ENCODE measurements around the gene STARD3NL. TPM values are rescaled to one million over a fixed set of nuclear protein-coding genes. Genes with fewer than 3 reads are reported as not detected.
"Not testable (repeated sequence)": the region's sequence is repeated elsewhere in the genome, so short reads cannot be mapped to it uniquely, and the experiment has no call there.

The STARD3NL gene
- polyA plus RNA-seq, 1 experiment, result 25.8 TPM

DNA sequence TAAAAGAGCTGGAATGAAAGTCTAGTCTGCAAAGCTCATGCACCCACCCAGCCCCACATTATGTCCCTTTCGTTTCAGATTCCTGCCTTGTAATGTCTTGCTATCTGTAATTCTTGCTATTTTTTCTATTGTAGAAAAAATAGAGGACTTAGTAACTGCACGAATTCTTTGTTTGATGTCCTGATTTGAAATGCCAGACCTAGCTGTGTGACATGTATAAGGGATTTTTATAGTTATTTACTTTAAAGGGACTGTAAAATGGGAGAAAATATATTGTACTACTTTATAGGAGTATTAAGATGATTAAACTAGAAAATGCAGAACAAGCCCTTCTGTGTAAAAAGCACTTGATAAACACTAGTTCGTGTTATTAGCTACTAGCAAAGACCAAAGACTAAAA is 63.0 kb downstream of the STARD3NL start:
- ChIA-PET CTCF (no interaction called here), POLR2A (no interaction called here)
- H3K4me3 ChIP-seq (ENCODE audit: low read depth, low read length), result no peak overlapping the region

DNA sequence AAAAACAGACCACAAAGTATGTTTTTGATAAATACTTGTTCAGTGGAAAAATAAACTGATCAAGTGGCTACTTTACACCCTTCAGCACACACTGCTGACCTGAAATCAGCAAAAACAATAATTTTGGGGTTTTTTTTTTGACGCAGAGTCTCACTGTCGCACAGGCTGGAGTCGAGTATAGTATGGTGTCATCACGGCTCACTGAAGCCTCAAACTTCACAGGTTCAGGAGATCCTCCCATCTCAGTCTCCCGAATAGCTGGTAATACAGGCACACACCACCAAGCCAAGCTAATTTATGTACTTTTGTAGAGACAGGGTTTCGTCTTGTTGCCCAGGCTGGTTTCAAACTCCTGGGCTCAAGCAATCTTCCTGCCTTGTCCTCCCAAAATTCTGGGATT is 64.8 kb downstream of the STARD3NL start:
- no peaks in the 10 kb centered on the region for H3K27me3 ChIP-seq (ENCODE audit: control insufficient read depth, insufficient read depth, low read length)
- TF ChIP-seq, protein P1, sequence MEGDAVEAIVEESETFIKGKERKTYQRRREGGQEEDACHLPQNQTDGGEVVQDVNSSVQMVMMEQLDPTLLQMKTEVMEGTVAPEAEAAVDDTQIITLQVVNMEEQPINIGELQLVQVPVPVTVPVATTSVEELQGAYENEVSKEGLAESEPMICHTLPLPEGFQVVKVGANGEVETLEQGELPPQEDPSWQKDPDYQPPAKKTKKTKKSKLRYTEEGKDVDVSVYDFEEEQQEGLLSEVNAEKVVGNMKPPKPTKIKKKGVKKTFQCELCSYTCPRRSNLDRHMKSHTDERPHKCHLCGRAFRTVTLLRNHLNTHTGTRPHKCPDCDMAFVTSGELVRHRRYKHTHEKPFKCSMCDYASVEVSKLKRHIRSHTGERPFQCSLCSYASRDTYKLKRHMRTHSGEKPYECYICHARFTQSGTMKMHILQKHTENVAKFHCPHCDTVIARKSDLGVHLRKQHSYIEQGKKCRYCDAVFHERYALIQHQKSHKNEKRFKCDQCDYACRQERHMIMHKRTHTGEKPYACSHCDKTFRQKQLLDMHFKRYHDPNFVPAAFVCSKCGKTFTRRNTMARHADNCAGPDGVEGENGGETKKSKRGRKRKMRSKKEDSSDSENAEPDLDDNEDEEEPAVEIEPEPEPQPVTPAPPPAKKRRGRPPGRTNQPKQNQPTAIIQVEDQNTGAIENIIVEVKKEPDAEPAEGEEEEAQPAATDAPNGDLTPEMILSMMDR (IDR thresholded peaks at IDR 0.05; ENCODE audit: insufficient read depth, low read depth, low read length), result no peak
- ChIA-PET CTCF (no interaction called here), POLR2A (no interaction called here)
- DNase-seq (ENCODE audit: low read depth), result no peak
- no peaks in the 10 kb centered on the region for H3K36me3 ChIP-seq (ENCODE audit: control insufficient read depth, insufficient read depth, low read length)
- H3K4me3 ChIP-seq (ENCODE audit: low read depth, low read length), result no peak overlapping the region

More for the DNA sequence above, 63.0 kb downstream of the STARD3NL start:
- Histone ChIP-seq H3K27me3 (ENCODE audit: control insufficient read depth, insufficient read depth, low read length) (no peaks in the 10 kb centered on the region), H3K36me3 (ENCODE audit: control insufficient read depth, insufficient read depth, low read length) (no peaks in the 10 kb centered on the region)
- TF ChIP-seq, protein P1 (IDR thresholded peaks at IDR 0.05; ENCODE audit: insufficient read depth, low read depth, low read length), result no peak
- no peak for DNase-seq (ENCODE audit: low read depth)

DNA sequence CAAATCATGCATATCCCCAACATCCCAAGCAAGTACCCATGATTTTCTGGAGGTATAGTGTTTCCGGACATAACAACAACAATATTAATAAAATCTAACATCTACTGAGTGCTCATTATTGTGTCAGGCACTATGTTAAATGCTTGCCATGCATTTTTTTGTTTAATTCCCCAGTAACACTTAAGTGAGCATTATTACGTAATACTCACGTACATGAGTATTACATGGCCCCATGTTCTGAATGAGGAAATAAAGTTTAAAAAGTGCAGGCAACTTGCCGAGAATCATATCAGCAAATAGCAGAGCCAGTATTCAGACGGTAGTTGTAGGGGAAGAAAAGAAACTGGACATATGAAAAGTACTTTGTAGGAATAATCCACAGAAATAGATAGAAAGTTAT is 65.3 kb downstream of the STARD3NL start:
- H3K36me3 ChIP-seq (ENCODE audit: control insufficient read depth, insufficient read depth, low read length); H3K27me3 ChIP-seq (ENCODE audit: control insufficient read depth, insufficient read depth, low read length); CTCF ChIA-PET; POLR2A ChIA-PET; H3K4me3 ChIP-seq (ENCODE audit: low read depth, low read length); DNase-seq (ENCODE audit: low read depth): not testable (repeated sequence)

DNA sequence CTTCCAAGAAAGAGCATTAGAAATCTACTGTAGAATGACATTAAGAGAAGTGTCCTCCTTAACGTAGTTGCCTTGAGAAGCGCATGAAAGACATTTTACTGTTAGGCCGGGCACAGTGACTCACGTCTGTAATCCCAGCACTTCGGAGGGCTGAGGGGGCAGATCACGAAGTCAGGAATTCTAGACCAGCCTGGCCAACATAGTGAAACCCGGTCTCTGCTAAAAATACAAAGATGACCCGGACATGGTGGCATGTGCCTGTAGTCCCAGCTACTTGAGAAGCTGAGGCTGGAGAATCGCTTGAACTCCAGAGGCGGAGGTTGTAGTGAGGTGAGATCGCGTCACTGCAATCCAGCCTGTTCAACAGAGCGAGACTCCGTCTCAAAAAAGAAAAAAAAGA is 66.5 kb downstream of the STARD3NL start:
- H3K36me3 ChIP-seq (ENCODE audit: control insufficient read depth, insufficient read depth, low read length), result no peaks in the 10 kb centered on the region
- DNase-seq (ENCODE audit: low read depth), result no peak
- CTCF ChIA-PET, result interaction anchor here (0.7 kb wide), 1 partner anchor 57 kb away, joined by 3 read pairs; no protein-coding TSS in a partner anchor

DNA sequence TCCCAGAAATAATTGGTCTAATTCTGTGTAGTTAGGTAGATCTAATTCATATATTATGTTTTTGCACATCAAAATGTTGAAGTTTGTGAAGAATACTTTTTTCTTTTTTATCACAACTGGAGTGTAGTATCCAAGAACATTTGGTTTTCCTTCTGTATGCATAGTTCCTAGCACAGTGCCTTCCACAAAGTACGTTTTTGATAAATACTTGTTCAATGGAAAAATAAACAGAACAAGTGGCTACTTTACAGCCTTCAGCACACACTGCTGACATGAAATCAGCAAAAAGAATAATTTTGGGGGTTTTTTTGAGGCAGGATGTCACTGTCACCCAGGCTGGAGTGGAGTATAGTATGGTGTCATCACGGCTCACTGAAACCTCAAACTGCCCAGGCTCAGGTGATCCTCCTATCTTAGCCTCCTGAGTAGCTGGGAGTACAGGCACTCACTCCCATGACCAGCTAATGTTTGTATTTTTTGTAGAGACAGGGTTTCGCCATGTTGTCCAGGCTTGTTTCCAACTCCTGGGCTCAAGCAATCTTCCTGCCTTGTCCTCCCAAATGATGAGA is 67.4 kb downstream of the STARD3NL start:
- H3K27me3 ChIP-seq (ENCODE audit: control insufficient read depth, insufficient read depth, low read length), result no peaks in the 10 kb centered on the region
- CTCF ChIA-PET, result no interaction called here
- no peaks in the 10 kb centered on the region for H3K36me3 ChIP-seq (ENCODE audit: control insufficient read depth, insufficient read depth, low read length)
- no peak for DNase-seq (ENCODE audit: low read depth)
- TF ChIP-seq, protein P1 (IDR thresholded peaks at IDR 0.05; ENCODE audit: insufficient read depth, low read depth, low read length), result no peak
- POLR2A ChIA-PET, result no interaction called here
- no peak overlapping the region for H3K4me3 ChIP-seq (ENCODE audit: low read depth, low read length)

More for the DNA sequence above, 66.5 kb downstream of the STARD3NL start:
- Histone ChIP-seq H3K4me3 (ENCODE audit: low read depth, low read length) (no peak overlapping the region), H3K27me3 (ENCODE audit: control insufficient read depth, insufficient read depth, low read length) (no peaks in the 10 kb centered on the region)
- TF ChIP-seq, protein P1 (IDR thresholded peaks at IDR 0.05; ENCODE audit: insufficient read depth, low read depth, low read length), result no peak
- POLR2A ChIA-PET, result no interaction called here

DNA sequence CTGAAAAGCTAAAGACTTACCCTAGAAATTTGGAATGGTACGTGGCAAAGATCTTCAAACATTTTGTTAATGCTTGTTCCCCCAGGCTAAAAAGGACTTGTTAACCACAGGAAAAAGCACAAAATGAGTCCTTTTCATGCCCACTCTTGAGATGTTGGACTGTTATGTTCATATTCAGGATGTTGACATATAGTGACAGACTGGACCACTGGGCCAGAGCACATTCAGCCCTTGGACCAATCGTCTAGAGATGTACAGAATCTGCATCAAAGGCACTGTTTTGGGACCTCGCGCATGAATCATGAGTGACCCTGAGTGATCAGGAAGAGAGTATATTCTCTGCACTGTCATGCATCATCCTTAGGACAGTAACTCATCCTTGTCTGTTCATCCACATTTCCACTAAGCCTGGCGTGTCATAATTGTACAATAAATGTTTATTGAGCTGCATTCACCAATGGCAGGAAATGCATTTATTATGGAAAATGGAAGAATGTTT is 70.1 kb downstream of the STARD3NL start:
- no peaks in the 10 kb centered on the region for H3K36me3 ChIP-seq (ENCODE audit: control insufficient read depth, insufficient read depth, low read length)
- ChIA-PET POLR2A (no interaction called here), CTCF (no interaction called here)
- TF ChIP-seq, protein P1 (IDR thresholded peaks at IDR 0.05; ENCODE audit: insufficient read depth, low read depth, low read length), result no peak
- no peaks in the 10 kb centered on the region for H3K27me3 ChIP-seq (ENCODE audit: control insufficient read depth, insufficient read depth, low read length)
- DNase-seq (ENCODE audit: low read depth), result no peak
- no peak overlapping the region for H3K4me3 ChIP-seq (ENCODE audit: low read depth, low read length)

DNA sequence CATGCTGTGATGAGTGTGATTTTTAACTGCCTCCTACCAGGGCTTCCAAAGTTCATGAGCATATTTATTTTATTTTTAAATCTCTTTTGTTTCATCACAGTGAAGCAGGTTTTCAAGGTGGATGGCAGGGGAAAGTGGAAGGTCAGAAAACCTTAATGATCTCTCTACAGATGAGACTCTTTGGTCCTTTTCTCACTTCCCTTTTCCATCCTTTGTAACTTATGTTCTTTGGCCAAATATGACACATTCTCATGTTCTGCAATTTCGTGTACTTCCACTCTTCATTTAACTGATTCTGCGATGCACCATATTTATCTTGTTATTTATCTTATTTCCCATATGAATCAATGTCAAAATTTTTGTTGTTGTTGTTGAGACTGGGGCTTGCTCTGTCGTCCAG is 71.8 kb downstream of the STARD3NL start:
- H3K4me3 ChIP-seq (ENCODE audit: low read depth, low read length); POLR2A ChIA-PET; DNase-seq (ENCODE audit: low read depth); H3K27me3 ChIP-seq (ENCODE audit: control insufficient read depth, insufficient read depth, low read length); H3K36me3 ChIP-seq (ENCODE audit: control insufficient read depth, insufficient read depth, low read length); CTCF ChIA-PET: not testable (repeated sequence)

Data from BJ (cell line).